ENCODE results near the gene PARVB. TPM values are rescaled to one million over a fixed set of nuclear protein-coding genes. Genes with fewer than 3 reads are reported as not detected.

The PARVB gene
- 20.6 TPM for total RNA-seq
- polyA plus RNA-seq, result 10 to 100 TPM in 1 of 4 donors, 1 to 10 TPM in 3; 3.7 to 13.8 (median 5.0) TPM

- Mint-ChIP-seq H3K27ac (peak within 1 kb of the TSS in 2 of 3 donors; percentile 48 to 87), H3K4me1 (peaks cover 4 to 50% (median 24%) of the 10 kb centered on the region in 4 donors), H3K9me3 (no peaks in the 10 kb centered on the region), H3K36me3 (no peaks in the 10 kb centered on the region), H3K27me3 (no peaks in the 10 kb centered on the region), H3K4me3 (peak within 1 kb of the TSS; percentile 73 to 89 (median 86))
- H3K27me3 ChIP-seq (ENCODE audit: control insufficient read depth, insufficient read depth, low read length), result no peaks in the 10 kb centered on the region
- ATAC-seq (ENCODE audit: low read depth in 2 of 2) (peak; percentile 7 to 8), DNase-seq (peak in 1 of 3 donors; percentile 36)
- H3K9me3 ChIP-seq (ENCODE audit: control insufficient read depth in 2 of 2, low read length in 2 of 2), result no peaks in the 10 kb centered on the region
- peaks cover 36% of the 10 kb centered on the region for H3K4me1 ChIP-seq (ENCODE audit: control insufficient read depth, insufficient read depth, low read length, poor library complexity, severe bottlenecking)
- H3K4me3 ChIP-seq (ENCODE audit: low read depth, low read length), result peak within 1 kb of the TSS; percentile 42
- peak within 1 kb of the TSS; percentile 87 for H3K27ac ChIP-seq (ENCODE audit: insufficient read depth, low read length, poor library complexity, severe bottlenecking)
- no peaks in the 10 kb centered on the region for H3K36me3 ChIP-seq (ENCODE audit: control insufficient read depth, insufficient read depth, low read length)
These were observed at the start of gene PARVB for GRCh38 chr22:44024288-44024921. Gene PARVB (plus strand): TSS chr22:44024302. CDS start chr22:44024340, 38 bp downstream.

- ATAC-seq (ENCODE audit: low read depth in 2 of 2) (no peak), DNase-seq (no peak)
- Histone ChIP-seq H3K4me3 (ENCODE audit: low read depth, low read length) (no peak overlapping the region), H3K36me3 (ENCODE audit: control insufficient read depth, insufficient read depth, low read length) (peaks cover 90% of the 10 kb centered on the region), H3K27me3 (ENCODE audit: control insufficient read depth, insufficient read depth, low read length) (no peaks in the 10 kb centered on the region), H3K4me1 (ENCODE audit: control insufficient read depth, insufficient read depth, low read length, poor library complexity, severe bottlenecking) (no peaks in the 10 kb centered on the region), H3K9me3 (ENCODE audit: control insufficient read depth in 2 of 2, low read length in 2 of 2) (no peaks in the 10 kb centered on the region), H3K27ac (ENCODE audit: insufficient read depth, low read length, poor library complexity, severe bottlenecking) (no peak overlapping the region)
- no peak overlapping the region for H3K4me3 Mint-ChIP-seq
- H3K27ac Mint-ChIP-seq, result no peak overlapping the region
- no peaks in the 10 kb centered on the region for H3K27me3 Mint-ChIP-seq
- H3K9me3 Mint-ChIP-seq, result no peaks in the 10 kb centered on the region
- H3K4me1 Mint-ChIP-seq, result no peaks in the 10 kb centered on the region
- peaks cover 53% of the 10 kb centered on the region for H3K36me3 Mint-ChIP-seq
These were observed 49.1 kb upstream of the PARVB start for GRCh38 chr22:43975041-43975440.

GRCh38 chr22:43976861-43977795 lies 47.0 kb upstream of the PARVB start:
- no peaks in the 10 kb centered on the region for H3K27me3 ChIP-seq (ENCODE audit: control insufficient read depth, insufficient read depth, low read length)
- ATAC-seq (ENCODE audit: low read depth in 2 of 2) (no peak), DNase-seq (no peak)
- peaks cover 55% of the 10 kb centered on the region for H3K36me3 Mint-ChIP-seq
- no peaks in the 10 kb centered on the region for H3K4me1 ChIP-seq (ENCODE audit: control insufficient read depth, insufficient read depth, low read length, poor library complexity, severe bottlenecking)
- H3K27ac ChIP-seq (ENCODE audit: insufficient read depth, low read length, poor library complexity, severe bottlenecking), result no peak overlapping the region
- H3K4me1 Mint-ChIP-seq, result no peaks in the 10 kb centered on the region
- no peaks in the 10 kb centered on the region for H3K27me3 Mint-ChIP-seq
- H3K9me3 Mint-ChIP-seq, result no peaks in the 10 kb centered on the region
- no peak overlapping the region for H3K4me3 Mint-ChIP-seq
- no peak overlapping the region for H3K4me3 ChIP-seq (ENCODE audit: low read depth, low read length)
- peaks cover 94% of the 10 kb centered on the region for H3K36me3 ChIP-seq (ENCODE audit: control insufficient read depth, insufficient read depth, low read length)
- no peak overlapping the region for H3K27ac Mint-ChIP-seq
- no peaks in the 10 kb centered on the region for H3K9me3 ChIP-seq (ENCODE audit: control insufficient read depth in 2 of 2, low read length in 2 of 2)

- no peaks in the 10 kb centered on the region for H3K9me3 ChIP-seq (ENCODE audit: control insufficient read depth in 2 of 2, low read length in 2 of 2)
- H3K4me1 ChIP-seq (ENCODE audit: control insufficient read depth, insufficient read depth, low read length, poor library complexity, severe bottlenecking), result no peaks in the 10 kb centered on the region
- H3K27me3 ChIP-seq (ENCODE audit: control insufficient read depth, insufficient read depth, low read length), result no peaks in the 10 kb centered on the region
- DNase-seq (no peak), ATAC-seq (ENCODE audit: low read depth in 2 of 2) (no peak)
- Mint-ChIP-seq H3K27me3 (no peaks in the 10 kb centered on the region), H3K4me3 (no peak overlapping the region), H3K27ac (peak overlapping the region in 1 of 3 donors; percentile 33), H3K4me1 (no peaks in the 10 kb centered on the region), H3K36me3 (peaks cover 51% of the 10 kb centered on the region), H3K9me3 (no peaks in the 10 kb centered on the region)
- H3K36me3 ChIP-seq (ENCODE audit: control insufficient read depth, insufficient read depth, low read length), result peaks cover 92% of the 10 kb centered on the region
- H3K4me3 ChIP-seq (ENCODE audit: low read depth, low read length), result no peak overlapping the region
- H3K27ac ChIP-seq (ENCODE audit: insufficient read depth, low read length, poor library complexity, severe bottlenecking), result no peak overlapping the region
These were observed 45.5 kb upstream of the PARVB start for GRCh38 chr22:43978558-43978957.

GRCh38 chr22:43980579-43980978 lies 43.5 kb upstream of the PARVB start:
- ATAC-seq (ENCODE audit: low read depth in 2 of 2), result no peak
- Mint-ChIP-seq H3K9me3 (no peaks in the 10 kb centered on the region), H3K4me3 (no peak overlapping the region), H3K27ac (no peak overlapping the region), H3K36me3 (peaks cover 50% of the 10 kb centered on the region), H3K4me1 (no peaks in the 10 kb centered on the region), H3K27me3 (no peaks in the 10 kb centered on the region)
- Histone ChIP-seq H3K27ac (ENCODE audit: insufficient read depth, low read length, poor library complexity, severe bottlenecking) (no peak overlapping the region), H3K36me3 (ENCODE audit: control insufficient read depth, insufficient read depth, low read length) (peaks cover 87% of the 10 kb centered on the region), H3K4me3 (ENCODE audit: low read depth, low read length) (no peak overlapping the region), H3K27me3 (ENCODE audit: control insufficient read depth, insufficient read depth, low read length) (no peaks in the 10 kb centered on the region), H3K4me1 (ENCODE audit: control insufficient read depth, insufficient read depth, low read length, poor library complexity, severe bottlenecking) (no peaks in the 10 kb centered on the region), H3K9me3 (ENCODE audit: control insufficient read depth in 2 of 2, low read length in 2 of 2) (no peaks in the 10 kb centered on the region)
- no peak for DNase-seq

- Mint-ChIP-seq H3K4me1 (no peaks in the 10 kb centered on the region), H3K4me3 (no peak overlapping the region), H3K27ac (peak overlapping the region in 1 of 3 donors; percentile 68), H3K9me3 (no peaks in the 10 kb centered on the region), H3K27me3 (no peaks in the 10 kb centered on the region), H3K36me3 (peaks cover 47% of the 10 kb centered on the region)
- H3K9me3 ChIP-seq (ENCODE audit: control insufficient read depth in 2 of 2, low read length in 2 of 2), result no peaks in the 10 kb centered on the region
- H3K27me3 ChIP-seq (ENCODE audit: control insufficient read depth, insufficient read depth, low read length), result no peaks in the 10 kb centered on the region
- H3K36me3 ChIP-seq (ENCODE audit: control insufficient read depth, insufficient read depth, low read length), result peaks cover 88% of the 10 kb centered on the region
- H3K4me3 ChIP-seq (ENCODE audit: low read depth, low read length), result no peak overlapping the region
- no peak for ATAC-seq (ENCODE audit: low read depth in 2 of 2)
- no peak for DNase-seq
- H3K27ac ChIP-seq (ENCODE audit: insufficient read depth, low read length, poor library complexity, severe bottlenecking), result no peak overlapping the region
- no peaks in the 10 kb centered on the region for H3K4me1 ChIP-seq (ENCODE audit: control insufficient read depth, insufficient read depth, low read length, poor library complexity, severe bottlenecking)
These were observed 43.1 kb upstream of the PARVB start for GRCh38 chr22:43980996-43981395.

GRCh38 chr22:43983808-43984207 lies 40.3 kb upstream of the PARVB start:
- Histone ChIP-seq H3K36me3 (ENCODE audit: control insufficient read depth, insufficient read depth, low read length) (peaks cover 84% of the 10 kb centered on the region), H3K4me3 (ENCODE audit: low read depth, low read length) (no peak overlapping the region), H3K9me3 (ENCODE audit: control insufficient read depth in 2 of 2, low read length in 2 of 2) (no peaks in the 10 kb centered on the region), H3K27me3 (ENCODE audit: control insufficient read depth, insufficient read depth, low read length) (no peaks in the 10 kb centered on the region), H3K27ac (ENCODE audit: insufficient read depth, low read length, poor library complexity, severe bottlenecking) (no peak overlapping the region), H3K4me1 (ENCODE audit: control insufficient read depth, insufficient read depth, low read length, poor library complexity, severe bottlenecking) (no peaks in the 10 kb centered on the region)
- H3K27me3 Mint-ChIP-seq, result no peaks in the 10 kb centered on the region
- H3K36me3 Mint-ChIP-seq, result peaks cover 42% of the 10 kb centered on the region
- ATAC-seq (ENCODE audit: low read depth in 2 of 2) (no peak), DNase-seq (no peak)
- no peak overlapping the region for H3K4me3 Mint-ChIP-seq
- H3K4me1 Mint-ChIP-seq, result peaks cover 0 to 2% (median 0%) of the 10 kb centered on the region in 4 donors
- H3K27ac Mint-ChIP-seq, result no peak overlapping the region
- H3K9me3 Mint-ChIP-seq, result no peaks in the 10 kb centered on the region

Measured in CD4-positive, CD25-positive, alpha-beta regulatory T cell (primary cell).